NCI-H2171 (cell line): ENCODE results near the gene NBPF3.
"Not testable (repeated sequence)": the region's sequence is repeated elsewhere in the genome, so short reads cannot be mapped to it uniquely, and the experiment has no call there.

ENCODE experiments used
- DNase-seq: peaks from one replicate; lab custom pipeline; 2025; lab: John Stamatoyannopoulos, UW

The NBPF3 gene, protein sequence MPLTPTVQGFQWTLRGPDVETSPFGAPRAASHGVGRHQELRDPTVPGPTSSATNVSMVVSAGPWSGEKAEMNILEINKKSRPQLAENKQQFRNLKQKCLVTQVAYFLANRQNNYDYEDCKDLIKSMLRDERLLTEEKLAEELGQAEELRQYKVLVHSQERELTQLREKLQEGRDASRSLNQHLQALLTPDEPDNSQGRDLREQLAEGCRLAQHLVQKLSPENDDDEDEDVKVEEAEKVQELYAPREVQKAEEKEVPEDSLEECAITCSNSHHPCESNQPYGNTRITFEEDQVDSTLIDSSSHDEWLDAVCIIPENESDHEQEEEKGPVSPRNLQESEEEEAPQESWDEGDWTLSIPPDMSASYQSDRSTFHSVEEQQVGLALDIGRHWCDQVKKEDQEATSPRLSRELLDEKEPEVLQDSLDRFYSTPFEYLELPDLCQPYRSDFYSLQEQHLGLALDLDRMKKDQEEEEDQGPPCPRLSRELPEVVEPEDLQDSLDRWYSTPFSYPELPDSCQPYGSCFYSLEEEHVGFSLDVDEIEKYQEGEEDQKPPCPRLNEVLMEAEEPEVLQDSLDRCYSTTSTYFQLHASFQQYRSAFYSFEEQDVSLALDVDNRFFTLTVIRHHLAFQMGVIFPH

GRCh38 chr1:21439721-21440629, at the start of gene NBPF3:
NBPF3 (plus strand) TSS chr1:21440137; CDS start chr1:21445087, 4,950 bp downstream.
- DNase-seq: peak; percentile 86

DNA sequence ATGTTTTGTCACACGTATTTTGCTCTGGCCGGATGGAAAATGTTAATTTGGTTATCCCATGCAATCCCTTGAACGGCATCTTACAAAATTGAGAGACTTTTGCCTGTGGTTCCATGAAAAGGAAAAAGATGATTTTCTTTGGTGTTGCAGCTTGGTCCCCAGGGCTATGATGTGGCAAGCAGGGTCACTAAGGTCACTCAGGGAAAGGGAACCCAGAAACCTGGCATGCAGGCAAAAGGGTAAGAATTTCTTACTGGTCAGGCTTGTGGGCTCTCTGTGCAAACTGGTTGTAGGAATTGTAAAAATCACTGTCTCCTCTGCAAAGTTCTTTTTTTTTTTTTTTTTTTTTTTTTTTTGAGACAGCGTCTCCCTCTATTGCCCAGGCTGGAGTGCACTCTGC, 48.4 kb upstream of the NBPF3 start:
- no peak for DNase-seq

GRCh38 chr1:21392587-21393263, 47.2 kb upstream of the NBPF3 start:
- no peak for DNase-seq

- DNase-seq: no peak
Measured at GRCh38 chr1:21396516-21396915, 43.4 kb upstream of the NBPF3 start.

GRCh38 chr1:21397813-21398188, 42.1 kb upstream of the NBPF3 start:
- DNase-seq: no peak

DNA sequence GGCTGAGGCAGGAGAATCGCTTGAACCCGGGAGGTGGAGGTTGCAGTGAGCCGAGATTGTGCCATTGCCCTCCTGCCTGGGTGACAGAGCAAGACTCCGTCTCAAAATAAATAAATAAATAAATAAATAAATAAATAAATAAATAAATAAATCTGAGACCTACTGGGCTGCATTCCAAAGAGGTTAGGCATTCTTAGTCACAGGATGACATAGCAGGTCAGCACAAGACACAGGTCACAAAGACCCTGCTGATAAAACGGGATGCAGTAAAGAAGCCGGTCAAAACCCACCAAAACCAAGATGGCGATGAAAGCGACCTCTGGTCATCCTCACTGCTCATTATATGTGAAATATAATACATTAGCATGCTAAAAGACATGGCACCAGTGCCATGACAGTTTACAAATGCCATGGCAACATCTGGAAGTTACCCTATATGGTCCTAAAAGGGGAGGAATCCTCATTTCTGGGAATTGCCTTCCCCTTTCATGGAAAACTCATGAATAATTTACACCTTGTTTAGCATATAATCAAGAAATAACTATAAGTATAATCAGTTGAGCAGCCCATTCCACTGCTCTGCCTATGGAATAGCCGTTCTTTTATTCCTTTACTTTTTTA, 38.1 kb upstream of the NBPF3 start:
- not testable (repeated sequence) for DNase-seq

GRCh38 chr1:21406659-21407058, 33.3 kb upstream of the NBPF3 start:
- no peak for DNase-seq

GRCh38 chr1:21409897-21410296, 30.0 kb upstream of the NBPF3 start:
- not testable (repeated sequence) for DNase-seq

GRCh38 chr1:21414015-21414414, 25.9 kb upstream of the NBPF3 start:
- DNase-seq: no peak

GRCh38 chr1:21420378-21420777, 19.6 kb upstream of the NBPF3 start:
- DNase-seq: not testable (repeated sequence)

DNA sequence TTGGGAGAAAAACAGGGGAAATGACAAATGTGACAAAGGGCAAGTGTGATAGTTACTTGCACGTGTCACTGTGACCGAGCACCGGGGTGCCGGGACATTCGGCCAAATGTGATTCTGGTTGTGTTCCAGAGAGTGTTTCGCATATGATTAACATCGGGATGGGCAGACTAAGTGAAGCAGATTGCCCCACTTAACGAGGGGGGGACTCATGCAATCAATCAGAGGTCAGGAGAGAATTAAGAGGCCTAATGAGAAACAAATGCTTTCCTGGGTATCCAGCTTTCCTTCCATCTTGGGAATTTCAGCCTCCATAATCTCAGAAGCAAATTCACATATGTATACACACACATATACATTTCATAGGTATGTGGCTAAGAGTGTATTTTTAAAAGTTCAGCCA, 18.6 kb upstream of the NBPF3 start:
- DNase-seq: not testable (repeated sequence)

- DNase-seq: not testable (repeated sequence)
Measured at GRCh38 chr1:21427798-21428480, 12.0 kb upstream of the NBPF3 start.

GRCh38 chr1:21428481-21429073, 11.4 kb upstream of the NBPF3 start:
- DNase-seq: not testable (repeated sequence)

- DNase-seq: not testable (repeated sequence)
Measured at GRCh38 chr1:21429210-21429609, 10.7 kb upstream of the NBPF3 start.

GRCh38 chr1:21430875-21431274, 9.1 kb upstream of the NBPF3 start:
- DNase-seq: not testable (repeated sequence)

GRCh38 chr1:21434394-21434793, 5.5 kb upstream of the NBPF3 start:
- DNase-seq: no peak

DNA sequence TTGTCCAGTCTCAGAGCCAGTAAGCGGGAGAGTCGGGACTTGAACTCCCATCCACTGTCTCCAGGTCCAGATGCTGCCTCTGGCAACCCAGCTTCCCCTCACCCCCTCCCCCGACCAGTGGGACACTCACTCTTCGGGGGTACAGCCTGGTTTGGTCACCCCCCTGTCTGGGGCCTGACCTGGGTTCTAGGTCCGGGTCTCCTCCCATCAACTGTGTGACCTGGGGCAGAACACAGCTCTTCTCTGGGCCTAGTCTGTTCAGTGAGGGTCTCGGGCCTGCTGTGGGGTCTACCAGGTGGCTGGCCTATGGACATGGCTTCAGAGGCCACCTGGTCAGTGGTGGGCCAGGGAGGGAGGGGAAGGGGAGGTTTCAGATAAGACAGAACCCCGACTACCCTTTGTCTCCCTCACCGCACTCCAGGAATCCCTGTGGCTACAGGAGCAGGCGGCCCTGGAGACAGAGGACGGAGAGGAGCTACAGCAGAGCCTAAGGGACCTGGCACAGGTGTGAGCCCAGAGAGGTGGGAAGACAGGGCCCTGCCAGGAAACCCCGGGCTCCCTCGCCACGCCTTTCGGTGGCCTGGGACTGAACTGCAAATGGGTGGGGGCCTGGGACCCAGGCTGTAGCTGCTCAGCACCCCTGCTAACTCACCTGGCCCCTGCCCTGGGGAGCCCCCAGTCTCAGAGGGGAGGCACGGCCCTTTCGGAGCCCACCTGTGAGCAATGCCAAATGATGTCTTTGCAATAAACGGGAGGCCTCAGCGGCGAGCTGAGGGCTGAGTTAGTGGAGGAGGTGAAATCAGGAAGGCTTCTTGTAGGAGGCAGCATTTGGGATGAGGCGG, 4.1 kb upstream of the NBPF3 start:
- no peak for DNase-seq

GRCh38 chr1:21436488-21437340, 3.2 kb upstream of the NBPF3 start:
- DNase-seq: no peak

DNA sequence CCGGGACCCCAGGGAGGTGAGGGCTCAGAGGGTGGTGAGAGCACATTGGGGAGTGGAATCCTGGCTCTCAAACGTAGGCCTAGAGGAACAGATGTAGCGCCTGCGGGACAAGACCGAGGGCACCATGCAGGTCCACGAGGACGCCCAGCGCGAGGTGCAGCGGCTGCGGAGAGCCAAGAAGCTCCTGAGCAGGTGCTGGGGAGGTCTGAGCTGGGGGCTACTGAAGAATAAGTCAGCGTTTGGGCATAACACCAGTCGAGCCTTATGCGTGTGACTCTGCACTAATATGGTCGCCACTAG, 2.6 kb upstream of the NBPF3 start:
- DNase-seq: no peak
